DMS79 treated with DMSO at 0.1 percent for 48 hours (cell line): Measurements from ENCODE around the gene NKIRAS2.

Experiments
- DNase-seq: peaks from one replicate; lab custom pipeline; 2025; lab: John Stamatoyannopoulos, UW

The NKIRAS2 gene

GRCh38 chr17:42055027-42055426 lies 35.1 kb downstream of the NKIRAS2 start:
- DNase-seq, result no peak

DNA sequence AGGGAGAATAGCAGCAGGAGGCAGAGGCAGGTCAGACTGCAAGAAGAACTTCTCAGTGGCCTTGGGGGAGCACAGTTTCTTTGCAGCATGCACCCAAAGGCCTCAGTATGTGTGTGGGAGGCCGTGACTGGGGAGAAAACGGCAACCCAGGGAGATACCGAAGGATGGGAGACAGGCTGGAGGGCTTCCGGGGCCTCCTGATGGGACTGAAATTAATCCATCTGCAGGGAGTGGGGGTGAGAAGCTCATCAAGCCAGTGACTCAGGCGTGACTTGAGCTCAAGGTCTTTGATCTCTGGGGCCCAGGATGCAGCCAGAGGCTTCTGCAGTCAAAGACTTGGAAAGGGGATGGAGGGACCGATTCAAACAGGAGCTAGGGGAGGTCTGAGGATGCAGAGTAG lies 35.6 kb downstream of the NKIRAS2 start:
- DNase-seq, result no peak

DNA sequence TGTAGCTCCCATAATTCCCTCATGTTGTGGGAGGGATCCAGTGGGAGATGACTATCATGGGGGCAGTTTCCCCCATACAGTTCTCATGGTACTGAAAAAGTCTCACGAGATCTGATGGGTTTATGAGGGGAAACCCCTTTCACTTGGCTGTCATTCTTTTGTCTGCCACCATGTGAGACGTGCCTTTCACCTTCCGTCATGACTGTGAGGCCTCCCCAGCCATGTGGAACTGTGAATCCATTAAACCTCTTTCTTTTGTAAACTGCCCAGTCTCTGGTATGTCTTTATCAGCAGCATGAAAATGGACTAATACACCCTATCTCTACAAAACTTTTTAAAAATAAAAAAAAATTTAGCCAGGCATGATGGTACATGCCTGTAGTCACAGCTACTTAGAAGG lies 36.7 kb downstream of the NKIRAS2 start:
- DNase-seq, result no peak

GRCh38 chr17:42058063-42058462 lies 38.2 kb downstream of the NKIRAS2 start:
- no peak for DNase-seq

DNA sequence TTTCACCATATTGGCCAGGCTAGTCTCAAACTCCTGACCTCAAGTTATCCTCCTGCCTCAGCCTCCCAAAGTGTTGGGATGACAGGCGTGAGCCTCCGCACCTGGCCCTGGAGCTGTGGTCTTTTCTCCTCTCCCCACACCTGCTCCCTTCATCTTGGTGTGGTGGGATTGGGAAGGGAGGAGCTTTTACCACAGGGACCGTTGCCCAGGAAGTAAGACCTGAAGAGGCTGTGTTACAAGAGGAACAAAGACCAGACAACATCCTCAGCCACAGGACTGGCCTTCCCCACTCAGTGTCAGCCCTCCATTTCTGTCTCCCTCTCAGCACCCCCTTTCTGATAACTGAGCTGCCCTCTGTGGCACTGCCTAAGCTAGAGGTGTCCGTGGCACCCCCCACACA lies 39.9 kb downstream of the NKIRAS2 start:
- no peak for DNase-seq

GRCh38 chr17:42060231-42060630 lies 40.3 kb downstream of the NKIRAS2 start:
- DNase-seq, result no peak

- DNase-seq, result peak; percentile 11
Measured at GRCh38 chr17:42061646-42062487, 42.0 kb downstream of the NKIRAS2 start.

- DNase-seq, result no peak
Measured at GRCh38 chr17:42062681-42063080, 42.8 kb downstream of the NKIRAS2 start.

- DNase-seq, result no peak
Measured at GRCh38 chr17:42065201-42065600, 45.3 kb downstream of the NKIRAS2 start.

GRCh38 chr17:42067371-42068091 lies 47.6 kb downstream of the NKIRAS2 start:
- peak; percentile 20 for DNase-seq

- DNase-seq, result no peak
Measured at GRCh38 chr17:42068979-42069378, 49.1 kb downstream of the NKIRAS2 start.

DNA sequence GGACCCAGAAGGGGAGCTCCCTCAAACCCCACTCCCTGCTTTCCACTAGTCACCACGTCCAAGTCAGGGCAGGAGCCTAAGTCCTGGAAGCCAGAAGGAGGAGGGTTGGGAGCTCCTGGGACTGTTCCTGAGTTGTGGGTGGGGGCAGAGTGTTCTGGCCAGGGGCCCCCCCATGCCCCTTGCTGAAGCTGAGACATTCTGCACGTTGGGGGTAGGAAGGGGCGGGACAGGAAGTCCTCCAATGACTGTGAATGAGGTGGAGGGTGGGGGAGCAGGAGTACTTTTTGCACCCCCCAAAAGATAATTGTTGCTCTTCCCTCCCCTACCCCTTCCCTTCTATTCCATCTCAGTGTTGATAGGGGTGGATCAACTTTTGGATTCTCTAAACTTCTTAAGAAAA lies 51.9 kb downstream of the NKIRAS2 start:
- DNase-seq, result no peak

- DNase-seq, result no peak
Measured at GRCh38 chr17:42072323-42073187, 52.7 kb downstream of the NKIRAS2 start.
